ENCODE measurements around the gene RASSF5. TPM values are rescaled to one million over a fixed set of nuclear protein-coding genes. Genes with fewer than 3 reads are reported as not detected.

RASSF5 gene
- total RNA-seq = 13.1 TPM

- DNase-seq (ENCODE audit: low spot score) (peak; percentile 94), ATAC-seq (peak; percentile 80)
Observed at GRCh38 chr1:206507284-206508129, at the start of gene RASSF5. TSS of gene RASSF5 (plus strand) at chr1:206507531. CDS start at chr1:206507603, 72 bp downstream.

GRCh38 chr1:206459703-206460102 lies 47.6 kb upstream of the RASSF5 start:
- DNase-seq (ENCODE audit: low spot score) (no peak), ATAC-seq (no peak)

GRCh38 chr1:206460836-206461426 lies 46.4 kb upstream of the RASSF5 start:
- ATAC-seq = no peak
- DNase-seq (ENCODE audit: low spot score) = no peak

GRCh38 chr1:206461602-206462455 lies 45.5 kb upstream of the RASSF5 start:
- peak; percentile 64 for DNase-seq (ENCODE audit: low spot score)
- peak; percentile 93 for ATAC-seq

GRCh38 chr1:206463137-206463536 lies 44.2 kb upstream of the RASSF5 start:
- no peak for DNase-seq (ENCODE audit: low spot score)
- ATAC-seq = no peak

GRCh38 chr1:206463911-206464310 lies 43.4 kb upstream of the RASSF5 start:
- DNase-seq (ENCODE audit: low spot score) (no peak), ATAC-seq (no peak)

- ATAC-seq = no peak
- DNase-seq (ENCODE audit: low spot score) = no peak
Observed at GRCh38 chr1:206464456-206464964, 42.8 kb upstream of the RASSF5 start.

- no peak for DNase-seq (ENCODE audit: low spot score)
- no peak for ATAC-seq
Observed at GRCh38 chr1:206465951-206466350, 41.4 kb upstream of the RASSF5 start.

GRCh38 chr1:206466840-206467649 lies 40.3 kb upstream of the RASSF5 start:
- ATAC-seq = no peak
- no peak for DNase-seq (ENCODE audit: low spot score)

GRCh38 chr1:206467915-206468314 lies 39.4 kb upstream of the RASSF5 start:
- DNase-seq (ENCODE audit: low spot score) = no peak

GRCh38 chr1:206468571-206468970 lies 38.8 kb upstream of the RASSF5 start:
- no peak for DNase-seq (ENCODE audit: low spot score)
- ATAC-seq = no peak

More at GRCh38 chr1:206467915-206468314, 39.4 kb upstream of the RASSF5 start:
- no peak for ATAC-seq

- DNase-seq (ENCODE audit: low spot score) = no peak
- no peak for ATAC-seq
Observed at GRCh38 chr1:206469411-206469932, 37.9 kb upstream of the RASSF5 start.

- ATAC-seq (peak; percentile 86), DNase-seq (ENCODE audit: low spot score) (peak; percentile 55)
Observed at GRCh38 chr1:206469933-206470691, 37.2 kb upstream of the RASSF5 start, which contains the start of gene IKBKE. TSS of gene IKBKE (plus strand) at chr1:206470476. CDS start at chr1:206473228, 2,752 bp downstream.

GRCh38 chr1:206470692-206471414 lies 36.5 kb upstream of the RASSF5 start:
- peak; percentile 64 for ATAC-seq
- DNase-seq (ENCODE audit: low spot score) = no peak

- DNase-seq (ENCODE audit: low spot score) (no peak), ATAC-seq (no peak)
Observed at GRCh38 chr1:206471415-206471801, 35.9 kb upstream of the RASSF5 start.

GRCh38 chr1:206472024-206472423 lies 35.3 kb upstream of the RASSF5 start:
- no peak for DNase-seq (ENCODE audit: low spot score)
- ATAC-seq = no peak

GRCh38 chr1:206472454-206472853 lies 34.9 kb upstream of the RASSF5 start:
- ATAC-seq (no peak), DNase-seq (ENCODE audit: low spot score) (no peak)

- ATAC-seq = no peak
Observed at GRCh38 chr1:206472886-206473285, 34.4 kb upstream of the RASSF5 start.

GRCh38 chr1:206476058-206476457 lies 31.3 kb upstream of the RASSF5 start:
- DNase-seq (ENCODE audit: low spot score) (no peak), ATAC-seq (no peak)

More at GRCh38 chr1:206472886-206473285, 34.4 kb upstream of the RASSF5 start:
- no peak for DNase-seq (ENCODE audit: low spot score)

Measured in left lobe of liver (tissue), 2 donors.